Gastrocnemius medialis (tissue), 4 donors: ENCODE results near the gene SVEP1. TPM values are rescaled to one million over a fixed set of nuclear protein-coding genes. Genes with fewer than 3 reads are reported as not detected.

Experiments
- ATAC-seq, 2 donors: fragments of 150-250 bp; one replicate each; pipeline ENCODE4 v1.9.1; 2016
- DNase-seq, 2 donors: peaks; one replicate each; pipeline ENCODE4 v3.0.0-alpha.2; 2019
- H3K27ac ChIP-seq, 4 donors: fragments of 200-600 bp; sonication (generic); 1 replicate in 1 of 4; 2 replicates in 3 of 4; pipeline ENCODE4 v1.5.1; 2016 to 2018; ENCODE audit warnings: mild to moderate bottlenecking in 2 of 4, moderate library complexity in 1 of 4
- H3K27me3 ChIP-seq, 3 donors: fragments of 200-600 bp; sonication (generic) in 2 of 3; 1 replicate in 1 of 3; 2 replicates in 2 of 3; pipeline versions ENCODE4 v1.5.1 to v1.6.0; 2016 to 2019; ENCODE audit warnings: mild to moderate bottlenecking in 1 of 3, moderate library complexity in 1 of 3
- H3K36me3 ChIP-seq, 2 donors: fragments of 200-600 bp; sonication (generic) in 1 of 2; one replicate each; pipeline ENCODE4 v1.5.1; 2017 to 2018
- H3K4me1 ChIP-seq, 2 donors: fragments of 200-600 bp; sonication (generic) in 1 of 2; one replicate each; pipeline ENCODE4 v1.5.1; 2016 to 2017; ENCODE audit warnings: mild to moderate bottlenecking in 2 of 2
- H3K4me3 ChIP-seq, 4 donors: fragments of 200-600 bp; sonication (generic) in 3 of 4; 1 replicate in 1 of 4; 2 replicates in 3 of 4; pipeline ENCODE4 v1.5.1; 2016 to 2019; ENCODE audit warnings: mild to moderate bottlenecking in 2 of 4
- H3K9me3 ChIP-seq, 3 donors: fragments of 200-600 bp; sonication (generic) in 2 of 3; 1 replicate in 1 of 3; 2 replicates in 2 of 3; pipeline ENCODE4 v1.5.1; 2016 to 2019
- CTCF ChIP-seq, 5 experiments: fragments of 450-650 bp in 3 of 5; fragments of 200-600 bp in 2 of 5; sonication (generic) in 2 of 5; IDR thresholded peaks in 4 of 5; conservative IDR thresholded peaks in 1 of 5; 1 replicate in 4 of 5; 2 replicates in 1 of 5; pipeline ENCODE4 v1.5.1; 2016 to 2019; ENCODE audit warnings: antibody characterized with exemption in 5 of 5, mild to moderate bottlenecking in 3 of 5, moderate library complexity in 3 of 5
- POLR2A ChIP-seq, 2 donors: fragments of 450-650 bp; IDR thresholded peaks; one replicate each; pipeline ENCODE4 v1.6.1; 2017; ENCODE audit warnings: antibody characterized with exemption in 2 of 2, mild to moderate bottlenecking in 2 of 2, moderate library complexity in 2 of 2
- in situ Hi-C, 4 donors: fragments of 200-750 bp; cut with MboI; loops; one replicate each; pipeline versions ENCODE4 v1.15.0 to v1.8.0; 2017; ENCODE audit warnings: low sequenced_read_pairs in 4 of 4
- intact Hi-C: fragments of 100-400 bp; cut with DNase I; formaldehyde crosslinking; loops from one replicate; pipeline ENCODE4 v1.15.1; 2023; ENCODE audit warnings: low total_unique reads
- total RNA-seq, 4 donors: library from RNA; depleted of rRNA; stranded (reverse); fragments of >200 nt; gene quantifications; one replicate each; pipeline versions ENCODE4 v1.1.0 to v1.2.3, GENCODE V29; 2016

Gene SVEP1
- total RNA-seq, 4 donors from 2014 or later, result 3.8 to 10.3 (median 6.5) TPM

DNA sequence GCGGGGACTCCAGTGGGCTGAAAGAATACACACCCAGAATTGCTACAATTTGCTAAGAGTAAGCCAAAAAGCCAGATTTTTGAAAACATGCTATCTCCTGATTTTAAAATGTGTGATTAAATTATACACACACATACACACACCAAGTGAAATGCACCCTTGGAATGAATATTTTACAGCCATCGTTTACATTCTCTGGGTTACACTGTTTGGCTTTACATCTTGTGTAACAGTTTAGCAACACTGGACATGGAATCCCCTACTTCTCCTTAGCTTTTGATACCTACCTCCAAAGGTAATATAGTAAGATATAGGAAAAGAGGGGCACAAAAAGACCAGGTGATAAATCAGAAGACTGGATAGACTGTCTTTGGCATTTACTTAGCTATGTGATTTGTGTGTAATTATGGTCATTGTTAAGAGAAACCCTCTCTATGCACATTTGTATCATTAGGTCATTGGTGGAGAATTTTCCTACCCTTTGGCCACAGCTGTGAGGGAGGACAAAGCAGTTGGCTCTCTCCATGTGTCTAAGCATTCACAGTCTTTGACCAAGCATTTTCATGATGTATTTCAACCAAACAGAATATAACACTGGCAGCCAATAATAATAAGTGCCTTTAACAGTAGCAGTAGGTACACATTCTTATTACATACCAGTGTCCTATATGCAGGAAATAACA is 7.6 kb downstream of the SVEP1 start:
- no peak for TF ChIP-seq CTCF (IDR thresholded peaks at IDR 0.05 in 4 of 5, conservative IDR thresholded peaks at IDR 0.05 in 1 of 5)
- TF ChIP-seq POLR2A (IDR thresholded peaks at IDR 0.05), result no peak
- Histone ChIP-seq H3K36me3 (no peaks in the 10 kb centered on the region), H3K27ac (no peak overlapping the region), H3K4me3 (no peak overlapping the region), H3K9me3 (no peaks in the 10 kb centered on the region), H3K27me3 (no peaks in the 10 kb centered on the region), H3K4me1 (no peaks in the 10 kb centered on the region)
- in situ Hi-C loops, result no loop called here
- ATAC-seq (no peak), DNase-seq (no peak)
- intact Hi-C loops, result no loop called here

DNA sequence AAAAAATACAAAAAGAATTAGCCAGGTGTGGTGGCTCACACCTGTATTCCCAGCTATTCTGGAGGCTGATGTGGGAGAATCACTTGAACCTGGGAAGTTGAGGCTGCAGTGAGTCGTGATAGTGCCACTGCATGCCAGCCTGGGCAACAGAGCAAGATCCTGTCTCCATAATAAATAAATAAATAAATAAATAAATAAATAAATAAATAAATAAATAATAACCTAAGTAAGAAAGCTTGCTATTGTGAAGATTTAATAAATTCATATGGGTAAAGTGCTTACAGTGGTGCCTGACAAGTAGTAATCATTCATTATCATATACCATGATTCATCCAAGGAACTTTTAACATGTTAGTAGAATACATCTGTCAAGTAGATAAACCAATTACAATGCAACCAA is 13.4 kb downstream of the SVEP1 start:
- ATAC-seq, result no peak
- intact Hi-C loops (no loop called here), in situ Hi-C loops (loop anchor here in 1 of 4 donors (10.0 kb wide), 1 partner anchor 61 kb away; no protein-coding TSS in a partner anchor)
- H3K36me3 ChIP-seq, result no peaks in the 10 kb centered on the region
- no peak overlapping the region for H3K4me3 ChIP-seq
- H3K27ac ChIP-seq, result no peak overlapping the region
- no peak for DNase-seq
- TF ChIP-seq POLR2A (IDR thresholded peaks at IDR 0.05), result no peak
- TF ChIP-seq CTCF (IDR thresholded peaks at IDR 0.05 in 4 of 5, conservative IDR thresholded peaks at IDR 0.05 in 1 of 5), result no peak
- H3K9me3 ChIP-seq, result no peaks in the 10 kb centered on the region
- H3K4me1 ChIP-seq, result no peaks in the 10 kb centered on the region
- no peaks in the 10 kb centered on the region for H3K27me3 ChIP-seq

DNA sequence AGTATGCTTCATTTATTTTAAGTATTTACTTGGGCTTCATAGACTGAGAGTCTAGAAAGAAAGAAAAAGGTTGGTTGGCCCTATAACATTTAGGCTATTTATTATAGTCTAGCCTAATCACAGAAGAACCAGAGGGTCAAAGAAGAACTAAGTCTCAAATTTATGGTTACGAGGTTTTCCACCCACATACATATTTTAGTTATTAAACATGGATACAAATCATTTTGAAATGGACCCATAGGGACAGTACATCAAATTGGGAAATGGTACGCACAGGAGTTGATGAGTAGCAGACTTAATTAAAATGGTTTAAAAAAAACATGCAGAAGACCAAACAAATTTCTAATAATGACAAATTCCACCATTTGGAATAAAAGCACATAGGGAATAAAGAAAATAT is 17.7 kb downstream of the SVEP1 start:
- intact Hi-C loops (no loop called here), in situ Hi-C loops (loop anchor here in 1 of 4 donors (10.0 kb wide), 1 partner anchor 57 kb away; no protein-coding TSS in a partner anchor)
- Histone ChIP-seq H3K36me3 (no peaks in the 10 kb centered on the region), H3K27ac (no peak overlapping the region), H3K27me3 (no peaks in the 10 kb centered on the region), H3K9me3 (no peaks in the 10 kb centered on the region), H3K4me1 (no peaks in the 10 kb centered on the region), H3K4me3 (no peak overlapping the region)
- no peak for DNase-seq
- no peak for TF ChIP-seq CTCF (IDR thresholded peaks at IDR 0.05 in 4 of 5, conservative IDR thresholded peaks at IDR 0.05 in 1 of 5)
- no peak for TF ChIP-seq POLR2A (IDR thresholded peaks at IDR 0.05)
- ATAC-seq, result no peak

DNA sequence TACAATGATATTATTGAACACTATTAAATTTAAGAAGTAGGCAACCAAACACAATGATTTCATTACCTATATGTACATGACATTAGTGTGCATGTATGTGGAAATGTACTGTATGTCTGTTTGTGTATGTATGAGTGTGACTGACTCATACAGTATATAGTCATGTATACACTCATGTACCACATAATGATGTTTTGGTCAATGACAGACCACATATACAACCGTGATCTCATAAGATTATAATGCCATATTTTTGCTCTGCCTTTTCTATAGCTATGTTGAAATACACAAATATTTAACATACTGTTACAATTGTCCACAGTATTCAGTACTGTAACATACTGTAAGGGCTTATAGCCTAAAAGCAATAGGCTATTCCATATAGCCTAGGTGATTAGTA is 19.7 kb downstream of the SVEP1 start:
- Histone ChIP-seq H3K27me3 (no peaks in the 10 kb centered on the region), H3K9me3 (no peaks in the 10 kb centered on the region), H3K4me1 (no peaks in the 10 kb centered on the region), H3K4me3 (no peak overlapping the region), H3K36me3 (no peaks in the 10 kb centered on the region), H3K27ac (no peak overlapping the region)
- TF ChIP-seq CTCF (IDR thresholded peaks at IDR 0.05 in 4 of 5, conservative IDR thresholded peaks at IDR 0.05 in 1 of 5) (no peak), POLR2A (IDR thresholded peaks at IDR 0.05) (no peak)
- DNase-seq (no peak), ATAC-seq (no peak)
- intact Hi-C loops, result no loop called here
- in situ Hi-C loops, result loop anchor here in 1 of 4 donors (10.0 kb wide), 1 partner anchor 55 kb away; no protein-coding TSS in a partner anchor
